Measurements from ENCODE around the gene AVEN. TPM values are rescaled to one million over a fixed set of nuclear protein-coding genes. Genes with fewer than 3 reads are reported as not detected.

AVEN gene
- total RNA-seq, 3 donors from 2014 or later, result 13.5 to 18.4 (median 13.8) TPM

GRCh38 chr15:33866101-33866737 is 172.8 kb downstream of the AVEN start:
- intact Hi-C loops (cut with DNase I; ENCODE audit: low total_unique reads), result no loop called here
- no peaks in the 10 kb centered on the region for H3K27me3 ChIP-seq
- no peak for DNase-seq (ENCODE audit: low spot score in 2 of 2)
- H3K36me3 ChIP-seq, result no peaks in the 10 kb centered on the region
- no peak overlapping the region for H3K4me3 ChIP-seq
- H3K9me3 ChIP-seq, result no peaks in the 10 kb centered on the region
- H3K27ac ChIP-seq, result no peak overlapping the region
- TF ChIP-seq POLR2A (IDR thresholded peaks at IDR 0.05) (no peak), POLR2AphosphoS5 (IDR thresholded peaks at IDR 0.05) (no peak)
- TF ChIP-seq, protein P1, sequence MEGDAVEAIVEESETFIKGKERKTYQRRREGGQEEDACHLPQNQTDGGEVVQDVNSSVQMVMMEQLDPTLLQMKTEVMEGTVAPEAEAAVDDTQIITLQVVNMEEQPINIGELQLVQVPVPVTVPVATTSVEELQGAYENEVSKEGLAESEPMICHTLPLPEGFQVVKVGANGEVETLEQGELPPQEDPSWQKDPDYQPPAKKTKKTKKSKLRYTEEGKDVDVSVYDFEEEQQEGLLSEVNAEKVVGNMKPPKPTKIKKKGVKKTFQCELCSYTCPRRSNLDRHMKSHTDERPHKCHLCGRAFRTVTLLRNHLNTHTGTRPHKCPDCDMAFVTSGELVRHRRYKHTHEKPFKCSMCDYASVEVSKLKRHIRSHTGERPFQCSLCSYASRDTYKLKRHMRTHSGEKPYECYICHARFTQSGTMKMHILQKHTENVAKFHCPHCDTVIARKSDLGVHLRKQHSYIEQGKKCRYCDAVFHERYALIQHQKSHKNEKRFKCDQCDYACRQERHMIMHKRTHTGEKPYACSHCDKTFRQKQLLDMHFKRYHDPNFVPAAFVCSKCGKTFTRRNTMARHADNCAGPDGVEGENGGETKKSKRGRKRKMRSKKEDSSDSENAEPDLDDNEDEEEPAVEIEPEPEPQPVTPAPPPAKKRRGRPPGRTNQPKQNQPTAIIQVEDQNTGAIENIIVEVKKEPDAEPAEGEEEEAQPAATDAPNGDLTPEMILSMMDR (IDR thresholded peaks at IDR 0.05), result no peak
- no peaks in the 10 kb centered on the region for H3K4me1 ChIP-seq

DNA sequence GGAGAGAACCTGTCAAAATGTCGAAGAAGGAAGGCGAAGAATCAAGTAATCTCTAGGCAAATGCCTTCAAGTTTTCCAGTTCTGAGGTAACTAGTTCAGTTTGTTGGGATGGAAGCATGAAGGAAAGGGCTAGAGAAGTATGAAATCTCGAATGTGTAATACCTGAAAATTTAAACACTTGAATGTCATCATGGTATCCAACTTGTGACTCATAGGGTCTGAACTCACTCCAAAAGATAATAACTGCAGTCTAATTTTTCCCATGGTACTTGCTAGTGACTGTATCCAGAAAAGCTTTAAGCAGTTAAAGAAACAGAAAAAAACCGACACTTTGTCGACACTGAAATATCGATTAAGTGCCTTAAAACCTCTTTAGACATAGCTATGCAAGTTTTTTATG is 173.6 kb downstream of the AVEN start:
- Histone ChIP-seq H3K9me3 (no peaks in the 10 kb centered on the region), H3K27ac (no peak overlapping the region), H3K4me1 (no peaks in the 10 kb centered on the region), H3K27me3 (no peaks in the 10 kb centered on the region), H3K36me3 (no peaks in the 10 kb centered on the region), H3K4me3 (no peak overlapping the region)
- no peak for DNase-seq (ENCODE audit: low spot score in 2 of 2)
- TF ChIP-seq, protein P1 (IDR thresholded peaks at IDR 0.05), result no peak
- TF ChIP-seq POLR2A (IDR thresholded peaks at IDR 0.05) (no peak), POLR2AphosphoS5 (IDR thresholded peaks at IDR 0.05) (no peak)
- intact Hi-C loops (cut with DNase I; ENCODE audit: low total_unique reads), result no loop called here

- Histone ChIP-seq H3K27ac (no peak overlapping the region), H3K36me3 (no peaks in the 10 kb centered on the region), H3K27me3 (no peaks in the 10 kb centered on the region), H3K9me3 (no peaks in the 10 kb centered on the region), H3K4me3 (no peak overlapping the region), H3K4me1 (no peaks in the 10 kb centered on the region)
- intact Hi-C loops (cut with DNase I; ENCODE audit: low total_unique reads), result no loop called here
- TF ChIP-seq POLR2A (IDR thresholded peaks at IDR 0.05) (no peak), POLR2AphosphoS5 (IDR thresholded peaks at IDR 0.05) (no peak)
- TF ChIP-seq, protein P1 (IDR thresholded peaks at IDR 0.05), result no peak
- DNase-seq (ENCODE audit: low spot score in 2 of 2), result no peak
Observed at GRCh38 chr15:33864360-33865075, 174.5 kb downstream of the AVEN start.

- Histone ChIP-seq H3K4me1 (no peaks in the 10 kb centered on the region), H3K27me3 (no peaks in the 10 kb centered on the region), H3K36me3 (no peaks in the 10 kb centered on the region), H3K9me3 (no peaks in the 10 kb centered on the region), H3K27ac (no peak overlapping the region), H3K4me3 (no peak overlapping the region)
- TF ChIP-seq POLR2A (IDR thresholded peaks at IDR 0.05) (no peak), POLR2AphosphoS5 (IDR thresholded peaks at IDR 0.05) (no peak)
- TF ChIP-seq, protein P1 (IDR thresholded peaks at IDR 0.05), result no peak
- intact Hi-C loops (cut with DNase I; ENCODE audit: low total_unique reads), result no loop called here
- DNase-seq (ENCODE audit: low spot score in 2 of 2), result no peak
Observed at GRCh38 chr15:33860754-33861153, 178.2 kb downstream of the AVEN start.

GRCh38 chr15:33859992-33860545 is 178.9 kb downstream of the AVEN start:
- no peaks in the 10 kb centered on the region for H3K9me3 ChIP-seq
- no peak overlapping the region for H3K4me3 ChIP-seq
- H3K27ac ChIP-seq, result no peak overlapping the region
- intact Hi-C loops (cut with DNase I; ENCODE audit: low total_unique reads), result no loop called here
- TF ChIP-seq POLR2A (IDR thresholded peaks at IDR 0.05) (no peak), POLR2AphosphoS5 (IDR thresholded peaks at IDR 0.05) (no peak)
- TF ChIP-seq, protein P1 (IDR thresholded peaks at IDR 0.05), result no peak
- H3K36me3 ChIP-seq, result no peaks in the 10 kb centered on the region
- no peak for DNase-seq (ENCODE audit: low spot score in 2 of 2)
- no peaks in the 10 kb centered on the region for H3K27me3 ChIP-seq
- H3K4me1 ChIP-seq, result no peaks in the 10 kb centered on the region

All from breast epithelium (tissue), 4 donors.